ENCODE data around the gene ASPSCR1. TPM values are rescaled to one million over a fixed set of nuclear protein-coding genes. Genes with fewer than 3 reads are reported as not detected.

Gene ASPSCR1
- total and polyA plus RNA-seq, 2 of the 8 experiments (the other 6 are each of a cell fraction or from before 2014, with no cell fraction given), result 33.3 to 43.7 TPM

DNA sequence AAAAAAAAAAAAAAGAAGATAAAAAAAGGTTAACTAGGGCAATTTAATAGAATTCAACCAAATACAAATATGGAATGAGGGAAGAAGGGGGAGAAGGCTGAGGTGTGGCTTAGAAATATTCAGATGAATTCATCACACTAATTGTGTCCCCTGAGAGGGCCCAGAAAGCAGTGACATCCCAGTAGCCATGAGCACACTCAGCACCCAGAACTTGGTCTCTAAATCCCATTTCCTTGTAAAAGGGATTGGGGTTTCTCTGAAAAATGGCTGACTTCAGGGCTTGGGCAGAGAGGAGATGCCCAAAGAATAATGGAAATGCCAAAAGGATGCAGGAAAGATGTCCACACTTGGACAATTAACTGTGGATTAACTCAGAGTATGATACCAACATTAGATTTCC lies 4.0 kb upstream of the ASPSCR1 start:
- H3K27ac ChIP-seq (ENCODE audit: low read depth, low read length), result no peak overlapping the region
- H3K36me3 ChIP-seq (ENCODE audit: control insufficient read depth in 2 of 4, insufficient read depth in 4 of 4, low read length in 3 of 4), result no peaks in the 10 kb centered on the region
- H3K18ac ChIP-seq (ENCODE audit: extremely low read depth, low read length), result no peak overlapping the region
- H3K9ac ChIP-seq (replicated peaks in 1 of 4; ENCODE audit: extremely low read depth in 1 of 4, low read depth in 3 of 4, low read length in 3 of 4), result no peak overlapping the region
- no peak overlapping the region for H4K5ac ChIP-seq (ENCODE audit: insufficient read length, low read depth, low read length)
- H3K56ac ChIP-seq (replicated peaks; ENCODE audit: insufficient read length, low read depth, low read length), result no peak overlapping the region
- H3K23ac ChIP-seq (ENCODE audit: insufficient read length), result no peak overlapping the region
- no peak overlapping the region for H2BK20ac ChIP-seq (ENCODE audit: low read length)
- ChIA-PET CTCF (ENCODE audit: partially characterized antibody) (interaction anchor here (1.0 to 4.2 kb wide), 2 partner anchors 11 to 12 kb away, joined by 3 to 22 read pairs; partner anchors contain the start of gene NOTUM), POLR2A (ENCODE audit: partially characterized antibody) (no interaction called here)
- H2BK5ac ChIP-seq (ENCODE audit: low read depth, low read length), result no peak overlapping the region
- H4K8ac ChIP-seq (ENCODE audit: extremely low read depth, insufficient read depth, low read length), result no peak overlapping the region
- no peak for FAIRE-seq
- no peak overlapping the region for H3K4me3 ChIP-seq (ENCODE audit: extremely low read depth in 1 of 4, insufficient read depth in 2 of 4, low read depth in 3 of 4, low read length in 4 of 4)
- H3K4me1 ChIP-seq (replicated peaks in 1 of 4; ENCODE audit: control insufficient read depth in 3 of 4, insufficient read depth in 4 of 4, low read length in 3 of 4), result peaks cover 0 to 7% (median 5%) of the 10 kb centered on the region in 4 experiments; a peak in 5 of 7 replicates
- H2AK5ac ChIP-seq (ENCODE audit: low read depth, low read length), result no peak overlapping the region
- H2AFZ ChIP-seq (ENCODE audit: low read length), result no peak overlapping the region
- no peak for DNase-seq (ENCODE audit: low read depth in 1 of 2, low spot score in 2 of 2)
- no peak overlapping the region for H3K4me2 ChIP-seq (ENCODE audit: insufficient read depth in 1 of 2, low read depth in 2 of 2, low read length in 2 of 2)
- H2BK15ac ChIP-seq (ENCODE audit: low read length), result no peak overlapping the region
- no peak overlapping the region for H3K14ac ChIP-seq (ENCODE audit: insufficient read length)
- H3K4ac ChIP-seq (replicated peaks; ENCODE audit: insufficient read length, low read depth, low read length), result no peak overlapping the region
- H2BK12ac ChIP-seq (ENCODE audit: low read depth, low read length), result no peak overlapping the region
- H3K9me3 ChIP-seq (ENCODE audit: insufficient read depth in 2 of 2, low read depth in 1 of 2, low read length in 1 of 2), result peaks cover 3 to 4% of the 10 kb centered on the region in 2 experiments; a peak in 1 of 4 replicates
- H3K23me2 ChIP-seq (ENCODE audit: low read depth, low read length), result peaks cover 9% of the 10 kb centered on the region; the same call in 1 of the 2 replicates
- no peaks in the 10 kb centered on the region; the same call in 1 of the 2 replicates for H3K79me1 ChIP-seq (ENCODE audit: low read depth, low read length)
- no peak overlapping the region for H4K91ac ChIP-seq (replicated peaks; ENCODE audit: insufficient read length, low read length)
- H4K20me1 ChIP-seq (replicated peaks in 1 of 2; ENCODE audit: control insufficient read depth in 1 of 2, insufficient read depth in 2 of 2, low read length in 2 of 2), result no peaks in the 10 kb centered on the region
- no peak overlapping the region for H2BK120ac ChIP-seq (replicated peaks; ENCODE audit: low read depth, low read length)
- H3K79me2 ChIP-seq (ENCODE audit: control insufficient read depth in 1 of 2, insufficient read depth in 2 of 2, low read length in 2 of 2), result 0 out of 4 replicates have a peak, but pooled peaks cover 0 to under 1% of the 10 kb centered on the region in 2 experiments
- peaks cover 0 to 24% (median 17%) of the 10 kb centered on the region in 4 experiments; a peak in 5 of 7 replicates for H3K27me3 ChIP-seq (replicated peaks in 1 of 4; ENCODE audit: control insufficient read depth in 3 of 4, extremely low read depth in 1 of 4, insufficient read depth in 3 of 4, low read length in 3 of 4)
- TF ChIP-seq SIX5 (IDR thresholded peaks at IDR 0.05; ENCODE audit: low read depth, low read length), result no peak
- no peak for TF ChIP-seq CEBPB (IDR thresholded peaks at IDR 0.05; ENCODE audit: low read depth, low read length)
- no peak for TF ChIP-seq SP2 (IDR thresholded peaks at IDR 0.05; ENCODE audit: low read length)
- no peak for TF ChIP-seq E2F6 (IDR thresholded peaks at IDR 0.05)
- no peak for TF ChIP-seq TBP (IDR thresholded peaks at IDR 0.05; ENCODE audit: low read depth, low read length)
- TF ChIP-seq EZH2 (IDR thresholded peaks at IDR 0.05; ENCODE audit: low read depth, low read length, severe bottlenecking), result no peak
- TF ChIP-seq SP1 (IDR thresholded peaks at IDR 0.05; ENCODE audit: low read depth, low read length), result no peak
- TF ChIP-seq TCF12 (IDR thresholded peaks at IDR 0.05; ENCODE audit: low read depth, low read length), result no peak
- TF ChIP-seq, protein P1, sequence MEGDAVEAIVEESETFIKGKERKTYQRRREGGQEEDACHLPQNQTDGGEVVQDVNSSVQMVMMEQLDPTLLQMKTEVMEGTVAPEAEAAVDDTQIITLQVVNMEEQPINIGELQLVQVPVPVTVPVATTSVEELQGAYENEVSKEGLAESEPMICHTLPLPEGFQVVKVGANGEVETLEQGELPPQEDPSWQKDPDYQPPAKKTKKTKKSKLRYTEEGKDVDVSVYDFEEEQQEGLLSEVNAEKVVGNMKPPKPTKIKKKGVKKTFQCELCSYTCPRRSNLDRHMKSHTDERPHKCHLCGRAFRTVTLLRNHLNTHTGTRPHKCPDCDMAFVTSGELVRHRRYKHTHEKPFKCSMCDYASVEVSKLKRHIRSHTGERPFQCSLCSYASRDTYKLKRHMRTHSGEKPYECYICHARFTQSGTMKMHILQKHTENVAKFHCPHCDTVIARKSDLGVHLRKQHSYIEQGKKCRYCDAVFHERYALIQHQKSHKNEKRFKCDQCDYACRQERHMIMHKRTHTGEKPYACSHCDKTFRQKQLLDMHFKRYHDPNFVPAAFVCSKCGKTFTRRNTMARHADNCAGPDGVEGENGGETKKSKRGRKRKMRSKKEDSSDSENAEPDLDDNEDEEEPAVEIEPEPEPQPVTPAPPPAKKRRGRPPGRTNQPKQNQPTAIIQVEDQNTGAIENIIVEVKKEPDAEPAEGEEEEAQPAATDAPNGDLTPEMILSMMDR (IDR thresholded peaks at IDR 0.05; ENCODE audit: control extremely low read depth in 1 of 3, insufficient read depth in 1 of 3, low read depth in 1 of 3, low read length in 3 of 3), result no peak
- no peak for TF ChIP-seq RNF2 (IDR thresholded peaks at IDR 0.05; ENCODE audit: borderline replicate concordance, low read depth, low read length, missing control alignments, poor library complexity, severe bottlenecking)
- TF ChIP-seq NRF1 (IDR thresholded peaks at IDR 0.05; ENCODE audit: low read depth, low read length), result no peak
- TF ChIP-seq TEAD4 (IDR thresholded peaks at IDR 0.05; ENCODE audit: low read depth, low read length), result no peak
